OCI-LY3 (cell line): Measurements from ENCODE around the gene SYCE1.

Experiments
- EZH2phosphoT487 ChIP-seq: fragments of 200-600 bp; shearing (Covaris generic); IDR thresholded peaks from 2 replicates; pipeline ENCODE4 v1.6.1; 2018; ENCODE audit warnings: antibody characterized with exemption, mixed run types, low read depth
- TF ChIP-seq, protein P1 (sequence below): fragments of 200-600, 300-600 bp; sonication (generic); IDR thresholded peaks from 2 replicates; pipeline ENCODE4 v1.5.1; 2014; ENCODE audit warnings: antibody characterized with exemption, low read length, low read depth

- TF ChIP-seq, protein P1, sequence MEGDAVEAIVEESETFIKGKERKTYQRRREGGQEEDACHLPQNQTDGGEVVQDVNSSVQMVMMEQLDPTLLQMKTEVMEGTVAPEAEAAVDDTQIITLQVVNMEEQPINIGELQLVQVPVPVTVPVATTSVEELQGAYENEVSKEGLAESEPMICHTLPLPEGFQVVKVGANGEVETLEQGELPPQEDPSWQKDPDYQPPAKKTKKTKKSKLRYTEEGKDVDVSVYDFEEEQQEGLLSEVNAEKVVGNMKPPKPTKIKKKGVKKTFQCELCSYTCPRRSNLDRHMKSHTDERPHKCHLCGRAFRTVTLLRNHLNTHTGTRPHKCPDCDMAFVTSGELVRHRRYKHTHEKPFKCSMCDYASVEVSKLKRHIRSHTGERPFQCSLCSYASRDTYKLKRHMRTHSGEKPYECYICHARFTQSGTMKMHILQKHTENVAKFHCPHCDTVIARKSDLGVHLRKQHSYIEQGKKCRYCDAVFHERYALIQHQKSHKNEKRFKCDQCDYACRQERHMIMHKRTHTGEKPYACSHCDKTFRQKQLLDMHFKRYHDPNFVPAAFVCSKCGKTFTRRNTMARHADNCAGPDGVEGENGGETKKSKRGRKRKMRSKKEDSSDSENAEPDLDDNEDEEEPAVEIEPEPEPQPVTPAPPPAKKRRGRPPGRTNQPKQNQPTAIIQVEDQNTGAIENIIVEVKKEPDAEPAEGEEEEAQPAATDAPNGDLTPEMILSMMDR: no peak
- no peak for TF ChIP-seq EZH2phosphoT487
These were observed 49.3 kb downstream of the SYCE1 start for GRCh38 chr10:133516057-133516456.
